GM18505 (cell line): ENCODE measurements around the gene MTMR2.
A peak's percentile ranks its signal among the peaks of the same experiment; 100 is the strongest.

Experiments used
- ATAC-seq: cut with Tn5 transposase; IDR thresholded peaks from one replicate; pipeline ENCODE4 v1.9.1; 2021; ENCODE audit not compliant: unreplicated experiment
- POLR2A ChIP-seq: IDR thresholded peaks from 4 replicates; pipeline ENCODE4 v1.6.1; 2011; ENCODE audit warnings: borderline replicate concordance; ENCODE audit not compliant: insufficient read depth, insufficient read length; ENCODE audit errors: extremely low read depth

The MTMR2 gene

DNA sequence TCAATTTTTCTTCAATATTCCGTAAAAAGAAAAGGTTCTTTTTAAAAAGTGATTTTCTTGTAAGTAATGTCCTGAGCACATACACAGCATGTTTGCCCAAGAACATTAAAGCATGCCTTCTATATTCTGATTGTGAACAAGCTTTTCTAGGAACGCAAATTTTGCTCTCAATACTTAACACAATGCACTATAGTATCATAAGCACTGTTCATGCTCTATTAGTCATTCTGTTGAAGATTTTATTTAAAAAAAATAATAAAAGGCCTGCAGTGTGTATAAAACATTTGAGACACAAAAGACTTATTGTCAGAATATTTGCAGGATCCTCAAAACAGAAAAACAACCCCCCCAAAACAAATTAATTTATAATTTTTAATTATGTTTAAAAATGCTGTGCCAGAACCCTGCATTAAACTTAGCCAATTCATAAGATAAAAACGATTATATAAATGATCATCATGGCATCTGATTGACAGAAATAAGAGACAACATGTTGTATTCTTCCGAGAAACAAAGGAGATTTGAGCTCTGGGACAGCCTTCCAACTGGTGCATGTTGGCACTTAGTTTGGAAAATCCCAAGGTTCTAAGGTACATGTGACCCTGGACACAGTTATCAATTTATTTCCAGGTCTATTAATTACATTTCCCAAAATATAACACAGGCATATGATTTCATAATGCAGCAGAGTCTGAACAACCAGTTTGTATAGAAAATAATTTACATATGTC lies 13.1 kb downstream of the MTMR2 start:
- ATAC-seq, result no peak
- TF ChIP-seq POLR2A, result no peak

DNA sequence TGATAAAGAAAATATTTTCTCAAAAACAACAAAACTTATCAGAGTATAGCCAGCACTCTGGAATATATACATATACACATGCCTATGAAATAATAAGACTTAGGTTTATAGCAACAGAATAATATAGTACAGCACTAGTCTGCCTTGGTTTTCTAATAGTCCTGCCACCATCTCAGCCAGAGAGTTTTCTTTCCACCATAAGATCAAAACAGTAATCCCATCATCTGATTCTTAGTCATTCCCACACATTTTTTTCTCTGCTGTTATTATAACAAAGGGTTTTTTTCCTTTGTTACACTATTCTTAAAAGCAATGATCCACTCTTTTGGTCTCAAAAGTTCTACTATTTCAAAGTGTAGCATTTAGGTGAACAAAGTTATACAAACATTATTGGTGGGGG lies 15.1 kb downstream of the MTMR2 start:
- ATAC-seq, result no peak
- TF ChIP-seq POLR2A, result no peak

DNA sequence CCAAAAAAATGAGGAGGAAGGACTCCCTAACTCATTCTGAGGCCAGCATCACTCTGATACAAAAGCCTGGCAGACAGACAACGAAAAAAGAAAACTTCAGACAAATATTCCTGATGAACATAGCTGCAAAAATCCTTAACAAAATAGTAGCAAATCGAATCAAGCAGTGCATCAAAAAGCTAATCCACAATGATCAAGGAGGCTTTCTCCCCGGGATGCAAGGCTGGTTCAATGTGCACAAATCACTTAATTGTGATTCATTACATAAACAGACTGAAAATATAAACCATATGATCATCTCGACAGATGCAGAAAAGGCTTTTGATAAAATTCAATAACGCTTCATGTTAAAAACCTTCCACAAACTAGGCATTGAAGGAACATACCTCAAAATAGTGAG lies 16.4 kb downstream of the MTMR2 start:
- ATAC-seq, result no peak
- TF ChIP-seq POLR2A, result no peak

DNA sequence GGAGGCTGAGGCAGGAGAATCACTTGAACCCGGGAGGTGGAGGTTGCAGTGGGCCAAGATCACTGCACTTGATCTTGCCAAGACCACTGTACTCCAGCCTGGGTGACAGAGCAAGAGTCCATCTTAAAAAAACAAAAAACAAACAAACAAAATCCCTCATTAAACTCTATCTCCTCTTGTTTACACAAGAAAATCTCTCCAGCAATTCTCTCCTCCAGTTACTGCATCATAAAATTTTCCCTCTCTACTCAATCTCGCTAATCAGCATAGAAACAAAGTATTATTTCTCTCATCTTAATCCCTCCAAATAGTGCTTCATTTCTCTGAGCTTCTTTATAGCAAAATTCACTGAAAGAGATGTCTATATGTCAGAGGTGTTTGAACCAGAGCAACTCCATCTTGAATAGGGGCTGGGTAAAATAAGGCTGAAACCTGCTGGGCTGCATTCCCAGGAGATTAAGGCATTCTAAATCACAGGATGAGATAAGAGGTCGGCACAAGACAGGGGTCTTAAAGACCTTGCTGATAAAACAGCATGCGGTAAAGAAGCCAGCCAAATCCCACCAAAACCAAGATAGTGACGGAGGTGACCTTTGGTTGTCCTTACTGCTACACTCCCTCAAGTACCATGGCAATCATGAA lies 19.8 kb downstream of the MTMR2 start:
- no peak for TF ChIP-seq POLR2A
- ATAC-seq, result no peak

DNA sequence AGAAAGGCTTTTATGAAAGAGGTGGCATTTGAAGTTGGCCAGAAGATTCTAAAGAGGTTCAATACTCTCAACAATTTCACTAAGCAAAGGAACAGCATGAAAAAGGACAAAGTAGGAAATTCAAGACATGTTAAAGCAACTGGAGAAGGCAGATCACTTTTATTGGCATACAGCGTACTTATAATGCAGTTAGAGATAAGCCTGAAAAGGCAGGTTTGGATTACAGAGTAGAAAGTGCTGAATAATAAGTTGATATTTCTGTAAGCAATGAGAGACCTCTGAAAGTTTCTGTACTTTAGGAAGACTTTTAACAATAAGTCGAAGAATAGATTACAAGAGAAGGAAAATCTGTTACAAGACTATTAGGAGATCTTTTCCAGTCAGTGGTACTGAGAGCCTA lies 25.1 kb downstream of the MTMR2 start:
- no peak for ATAC-seq
- TF ChIP-seq POLR2A, result no peak

DNA sequence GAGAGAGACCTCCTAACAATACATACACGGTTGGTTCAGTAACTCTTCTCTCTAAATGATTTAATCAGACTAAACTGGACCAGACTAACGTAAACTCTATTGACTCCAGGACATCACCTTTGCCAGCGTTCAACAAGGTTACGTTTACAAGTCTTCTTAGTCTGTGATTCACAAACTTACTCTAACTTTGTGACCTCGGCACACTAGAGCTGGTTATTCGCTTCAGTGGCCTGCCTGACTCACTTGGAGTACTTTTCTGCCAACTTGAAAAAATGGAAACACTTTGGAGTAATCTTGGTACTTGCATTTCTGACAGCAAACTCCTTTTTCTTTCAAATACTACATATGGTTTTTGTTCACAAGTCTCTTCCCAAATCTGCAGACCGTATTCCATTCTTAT lies 26.2 kb downstream of the MTMR2 start:
- no peak for TF ChIP-seq POLR2A
- ATAC-seq, result no peak

DNA sequence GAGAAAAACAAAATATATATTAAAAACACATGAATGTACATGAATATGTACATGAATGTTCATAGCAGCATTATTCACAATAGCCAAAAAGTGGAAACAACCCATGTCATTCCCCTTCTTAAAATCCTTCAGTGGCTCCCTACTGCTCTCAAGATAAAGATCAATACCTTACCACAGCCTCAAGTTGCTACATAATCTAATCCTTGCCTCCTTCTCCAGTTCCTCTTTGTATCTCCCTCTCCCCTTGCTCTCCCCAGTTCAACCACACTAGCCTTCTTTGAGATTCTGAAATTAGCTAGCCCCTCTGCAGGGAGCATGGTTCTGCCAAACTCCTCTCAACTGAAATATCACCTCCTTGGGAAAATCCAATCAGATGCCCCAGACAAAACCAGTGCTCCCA lies 28.1 kb downstream of the MTMR2 start:
- TF ChIP-seq POLR2A, result no peak
- no peak for ATAC-seq

DNA sequence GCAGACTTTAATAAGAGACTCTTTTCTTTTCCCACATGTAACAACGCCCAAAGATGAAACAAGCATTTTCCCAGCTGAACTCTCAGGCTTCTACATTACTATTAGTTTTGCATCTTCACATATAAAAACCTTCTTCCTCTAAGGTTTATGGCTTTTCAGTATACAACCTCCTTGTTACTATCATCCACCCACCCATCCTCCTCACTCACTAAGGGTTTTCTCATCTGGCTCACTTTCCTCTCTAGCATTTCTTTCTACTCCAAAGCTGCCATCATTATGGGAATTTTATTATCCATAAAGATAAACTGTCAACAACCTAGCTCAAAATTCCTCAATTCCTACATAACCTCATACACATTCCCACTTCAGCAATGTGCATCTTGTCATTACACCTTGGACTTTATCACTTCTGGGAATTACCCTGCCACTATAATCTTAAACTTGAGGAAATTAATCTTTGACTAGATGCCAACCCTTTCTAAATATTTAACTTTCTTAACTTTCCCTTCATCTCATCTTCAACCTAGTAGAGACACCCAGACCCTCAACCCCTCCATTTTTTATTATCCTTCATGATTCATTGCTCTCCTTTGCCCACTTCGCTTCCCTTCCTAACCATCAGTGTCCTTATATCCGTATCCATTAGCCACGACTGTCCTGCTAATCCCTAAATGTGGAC lies 30.9 kb downstream of the MTMR2 start:
- ATAC-seq, result no peak
- no peak for TF ChIP-seq POLR2A

DNA sequence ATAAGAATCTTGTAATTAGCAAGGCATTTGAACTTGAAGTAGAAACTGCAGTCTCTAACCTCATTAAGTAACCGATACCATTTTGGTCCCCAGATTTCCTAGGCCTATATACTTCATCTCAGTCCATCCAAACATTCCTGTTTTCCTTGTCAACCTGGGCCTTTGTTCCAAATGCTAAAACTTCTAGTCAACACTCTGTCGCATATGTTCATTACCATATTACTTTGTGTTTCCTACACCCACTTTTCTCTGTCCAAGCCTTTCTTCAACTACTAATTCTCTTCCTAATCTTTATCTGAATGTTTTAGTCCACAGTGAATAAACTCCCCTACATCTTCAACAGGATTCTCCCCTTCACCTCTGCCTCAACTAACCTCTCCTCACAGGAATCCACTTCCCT lies 31.4 kb downstream of the MTMR2 start:
- ATAC-seq, result no peak
- TF ChIP-seq POLR2A, result no peak

DNA sequence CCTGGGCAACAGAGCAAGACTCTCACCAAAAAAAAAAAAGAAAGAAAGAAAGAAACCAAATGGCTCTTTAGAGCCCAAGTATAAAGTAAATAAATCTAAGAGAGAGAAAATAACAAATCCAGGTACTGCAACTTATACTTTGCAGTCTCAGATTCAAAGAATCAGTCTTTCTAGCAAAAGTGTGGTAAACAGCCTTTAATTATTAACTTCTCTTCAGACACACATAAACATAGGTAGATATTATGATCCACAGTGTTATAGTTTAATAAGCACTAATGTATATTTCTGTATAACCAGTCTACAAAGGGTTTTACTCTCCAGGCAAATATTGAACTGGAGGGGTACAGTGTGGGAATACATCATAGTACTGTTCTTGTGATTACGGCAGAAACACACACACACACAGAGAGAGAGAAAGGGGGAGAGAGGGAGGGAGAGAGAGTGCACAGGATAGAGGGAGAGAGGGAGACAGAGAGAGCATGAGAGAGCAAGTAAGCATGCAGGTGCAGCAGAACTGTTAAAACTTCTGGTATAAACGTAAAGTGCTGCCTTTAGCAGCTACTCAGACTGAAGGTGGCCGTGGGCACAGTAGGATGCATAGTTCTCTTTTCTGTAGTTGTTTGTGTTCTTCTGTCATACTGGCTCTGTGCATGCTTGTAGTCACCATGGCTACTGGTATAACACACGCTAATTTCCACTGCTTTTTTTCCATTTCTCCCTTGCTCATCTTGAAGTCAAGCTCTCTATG lies 32.3 kb downstream of the MTMR2 start:
- TF ChIP-seq POLR2A, result no peak
- peak; percentile 60 for ATAC-seq

DNA sequence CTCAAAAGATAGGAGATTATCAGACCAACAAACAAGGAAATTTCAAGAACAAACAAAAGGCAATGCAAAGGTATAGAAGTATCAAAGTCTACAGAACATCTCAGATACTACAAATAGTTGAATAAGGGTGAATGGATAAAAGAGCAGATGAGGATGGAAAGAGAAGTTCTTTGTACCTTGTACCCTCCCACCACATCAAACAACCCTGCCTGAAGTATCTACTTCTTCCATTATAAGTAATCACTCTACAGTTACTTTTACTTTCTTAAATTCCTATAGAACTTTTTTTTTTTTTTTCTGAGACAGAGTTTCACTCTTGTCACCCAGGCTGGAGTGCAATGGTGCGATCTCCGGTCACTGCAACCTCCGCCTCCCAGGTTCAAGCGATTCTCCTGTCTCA lies 35.1 kb downstream of the MTMR2 start:
- no peak for TF ChIP-seq POLR2A
- ATAC-seq, result no peak

DNA sequence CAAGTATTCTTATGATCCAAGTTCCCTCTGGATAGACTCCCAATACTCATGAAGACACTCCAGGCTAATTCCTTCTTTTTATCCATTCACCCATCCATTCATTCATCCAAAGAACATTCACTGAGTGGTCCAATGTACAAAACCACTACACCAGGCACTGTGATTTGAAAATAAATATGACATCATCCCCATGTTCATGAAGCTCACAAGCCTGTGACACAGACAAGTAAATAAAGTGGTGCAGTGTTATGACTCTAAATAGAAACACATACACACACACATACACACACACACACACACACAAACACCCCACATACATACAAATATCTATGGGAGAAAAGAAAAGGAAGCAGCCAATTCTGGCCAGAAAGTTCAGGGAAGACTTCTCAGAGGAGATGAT lies 35.5 kb downstream of the MTMR2 start:
- no peak for ATAC-seq
- no peak for TF ChIP-seq POLR2A

DNA sequence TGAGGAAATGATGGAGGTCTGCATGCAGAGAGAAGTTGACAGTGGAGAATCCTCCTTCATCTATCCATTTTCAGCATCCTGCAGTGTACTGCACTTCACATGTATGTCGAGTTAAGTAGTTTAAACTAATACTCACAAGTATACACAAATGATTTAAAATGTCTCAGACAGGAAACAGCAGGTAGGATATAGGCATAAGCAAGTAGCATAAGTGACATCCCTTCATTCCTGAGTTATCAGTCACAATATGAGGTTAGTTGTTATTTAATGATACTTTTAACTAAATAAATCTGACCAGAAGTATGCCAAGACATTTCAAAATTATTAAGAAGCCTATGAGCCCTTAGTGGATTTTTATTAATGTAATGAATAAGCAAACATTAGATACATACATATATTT lies 37.4 kb downstream of the MTMR2 start:
- TF ChIP-seq POLR2A, result no peak
- no peak for ATAC-seq
